Lower lobe of right lung (tissue), 2 donors: Measurements from ENCODE around the gene TCF7L2. TPM values are rescaled to one million over a fixed set of nuclear protein-coding genes. Genes with fewer than 3 reads are reported as not detected.

Source experiments
- ATAC-seq, 2 donors: fragments of 200-7000 bp; cut with Tn5 transposase; one replicate each; pipeline ENCODE4 v1.9.1; 2020 to 2022; ENCODE audit warnings: mild to moderate bottlenecking in 2 of 2, moderate library complexity in 2 of 2
- DNase-seq: peaks from one replicate; pipeline ENCODE4 v3.0.0-alpha.2; 2020
- H3K27ac ChIP-seq: fragments of 200-600 bp; one replicate; pipeline ENCODE4 v1.8.0; 2022
- H3K27me3 ChIP-seq: fragments of 200-600 bp; one replicate; pipeline ENCODE4 v1.8.0; 2022; ENCODE audit warnings: low read depth
- H3K36me3 ChIP-seq: fragments of 200-600 bp; one replicate; pipeline ENCODE4 v1.8.0; 2022; ENCODE audit warnings: mild to moderate bottlenecking
- H3K4me1 ChIP-seq: fragments of 200-600 bp; one replicate; pipeline ENCODE4 v1.8.0; 2022
- H3K4me3 ChIP-seq: fragments of 200-600 bp; one replicate; pipeline ENCODE4 v1.8.0; 2022; ENCODE audit warnings: mild to moderate bottlenecking
- H3K9me3 ChIP-seq: fragments of 200-600 bp; one replicate; pipeline ENCODE4 v1.8.0; 2022
- CTCF ChIP-seq: fragments of 200-600 bp; IDR thresholded peaks from one replicate; pipeline ENCODE4 v1.8.0; 2022; ENCODE audit warnings: antibody characterized with exemption, mild to moderate bottlenecking
- intact Hi-C: fragments of 100-400 bp; cut with DNase I; formaldehyde crosslinking; loops from one replicate; pipeline ENCODE4 v1.11.0; 2022
- total RNA-seq: library from RNA; stranded (reverse); fragmentation: NEBNext Ultra II Directional; extraction: Animal tissue kit (Norgen Biotek cat#: 25700); gene quantifications from one replicate; pipeline ENCODE4 v1.2.1, GENCODE V29; 2021
- donor health status: DM: no; HTN: yes; CAD: no; lungs with severe emphysema.

TCF7L2 gene
- total RNA-seq, 1 donor from 2014 or later = 71.2 TPM

GRCh38 chr10:113078282-113078907 lies 128.3 kb downstream of the TCF7L2 start:
- intact Hi-C loops = no loop called here
- Histone ChIP-seq H3K36me3 (no peaks in the 10 kb centered on the region), H3K4me3 (no peak overlapping the region), H3K27me3 (no peaks in the 10 kb centered on the region), H3K4me1 (peaks cover 16% of the 10 kb centered on the region), H3K9me3 (no peaks in the 10 kb centered on the region), H3K27ac (no peak overlapping the region)
- no peak for DNase-seq
- TF ChIP-seq CTCF = no peak
- ATAC-seq = no peak

GRCh38 chr10:113080061-113080924 lies 130.2 kb downstream of the TCF7L2 start:
- DNase-seq = no peak
- Histone ChIP-seq H3K27ac (no peak overlapping the region), H3K4me3 (no peak overlapping the region), H3K27me3 (no peaks in the 10 kb centered on the region), H3K9me3 (no peaks in the 10 kb centered on the region), H3K36me3 (no peaks in the 10 kb centered on the region), H3K4me1 (peaks cover 4% of the 10 kb centered on the region)
- intact Hi-C loops = no loop called here
- no peak for TF ChIP-seq CTCF
- ATAC-seq = no peak

GRCh38 chr10:113080925-113081229 lies 130.8 kb downstream of the TCF7L2 start:
- Histone ChIP-seq H3K4me3 (no peak overlapping the region), H3K36me3 (no peaks in the 10 kb centered on the region), H3K27ac (no peak overlapping the region), H3K27me3 (no peaks in the 10 kb centered on the region), H3K9me3 (no peaks in the 10 kb centered on the region), H3K4me1 (peaks cover 4% of the 10 kb centered on the region)
- no peak for TF ChIP-seq CTCF
- ATAC-seq (no peak), DNase-seq (no peak)
- intact Hi-C loops = no loop called here

GRCh38 chr10:113084031-113084430 lies 134.0 kb downstream of the TCF7L2 start:
- TF ChIP-seq CTCF = no peak
- ATAC-seq (no peak), DNase-seq (no peak)
- H3K36me3 ChIP-seq = no peaks in the 10 kb centered on the region
- H3K4me3 ChIP-seq = no peak overlapping the region
- intact Hi-C loops = no loop called here
- no peaks in the 10 kb centered on the region for H3K9me3 ChIP-seq
- peaks cover 29% of the 10 kb centered on the region for H3K4me1 ChIP-seq
- no peaks in the 10 kb centered on the region for H3K27me3 ChIP-seq
- no peak overlapping the region for H3K27ac ChIP-seq

- H3K27ac ChIP-seq = no peak overlapping the region
- H3K27me3 ChIP-seq = no peaks in the 10 kb centered on the region
- no peak for DNase-seq
- intact Hi-C loops = no loop called here
- no peak for ATAC-seq
- peaks cover 2% of the 10 kb centered on the region for H3K36me3 ChIP-seq
- TF ChIP-seq CTCF = no peak
- H3K4me3 ChIP-seq = no peak overlapping the region
- peaks cover 29% of the 10 kb centered on the region for H3K4me1 ChIP-seq
- H3K9me3 ChIP-seq = no peaks in the 10 kb centered on the region
Measured at GRCh38 chr10:113085776-113086175, 135.7 kb downstream of the TCF7L2 start.
